HG03103 (cell line): ENCODE results near the gene CACYBP.
A peak's percentile ranks its signal among the peaks of the same experiment; 100 is the strongest.
"Not testable (repeated sequence)": the region's sequence is repeated elsewhere in the genome, so short reads cannot be mapped to it uniquely, and the experiment has no call there.

Experiments
- ATAC-seq: cut with Tn5 transposase; IDR thresholded peaks from one replicate; pipeline ENCODE4 v1.9.1; 2021; ENCODE audit warnings: low read depth; ENCODE audit not compliant: unreplicated experiment

The CACYBP gene

GRCh38 chr1:175005085-175005783 is 5.5 kb downstream of the CACYBP start:
- ATAC-seq = no peak

DNA sequence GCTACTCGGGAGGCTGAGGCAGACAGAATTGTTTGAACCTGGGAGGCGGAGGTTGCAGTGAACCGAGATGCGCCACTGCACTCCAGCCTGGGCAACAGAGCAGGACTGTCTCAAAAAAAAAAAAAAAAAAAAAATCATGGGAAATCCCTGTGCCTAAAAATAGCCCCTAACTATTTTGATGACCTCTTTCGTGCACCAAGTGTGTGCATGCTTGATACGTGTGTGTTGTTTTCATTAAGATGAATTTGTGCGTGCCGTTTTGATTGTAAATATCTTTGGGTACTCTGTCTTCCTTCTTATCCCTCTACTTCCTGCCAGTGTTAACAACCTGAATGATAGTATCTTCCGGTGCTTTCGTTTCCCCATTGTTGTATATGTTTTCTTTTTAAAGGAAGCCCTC is 9.8 kb downstream of the CACYBP start:
- no peak for ATAC-seq

- no peak for ATAC-seq
Observed at GRCh38 chr1:175013445-175013844, 13.7 kb downstream of the CACYBP start.

- no peak for ATAC-seq
Observed at GRCh38 chr1:175015243-175015642, 15.5 kb downstream of the CACYBP start.

GRCh38 chr1:175019524-175019923 is 19.8 kb downstream of the CACYBP start:
- ATAC-seq = no peak

DNA sequence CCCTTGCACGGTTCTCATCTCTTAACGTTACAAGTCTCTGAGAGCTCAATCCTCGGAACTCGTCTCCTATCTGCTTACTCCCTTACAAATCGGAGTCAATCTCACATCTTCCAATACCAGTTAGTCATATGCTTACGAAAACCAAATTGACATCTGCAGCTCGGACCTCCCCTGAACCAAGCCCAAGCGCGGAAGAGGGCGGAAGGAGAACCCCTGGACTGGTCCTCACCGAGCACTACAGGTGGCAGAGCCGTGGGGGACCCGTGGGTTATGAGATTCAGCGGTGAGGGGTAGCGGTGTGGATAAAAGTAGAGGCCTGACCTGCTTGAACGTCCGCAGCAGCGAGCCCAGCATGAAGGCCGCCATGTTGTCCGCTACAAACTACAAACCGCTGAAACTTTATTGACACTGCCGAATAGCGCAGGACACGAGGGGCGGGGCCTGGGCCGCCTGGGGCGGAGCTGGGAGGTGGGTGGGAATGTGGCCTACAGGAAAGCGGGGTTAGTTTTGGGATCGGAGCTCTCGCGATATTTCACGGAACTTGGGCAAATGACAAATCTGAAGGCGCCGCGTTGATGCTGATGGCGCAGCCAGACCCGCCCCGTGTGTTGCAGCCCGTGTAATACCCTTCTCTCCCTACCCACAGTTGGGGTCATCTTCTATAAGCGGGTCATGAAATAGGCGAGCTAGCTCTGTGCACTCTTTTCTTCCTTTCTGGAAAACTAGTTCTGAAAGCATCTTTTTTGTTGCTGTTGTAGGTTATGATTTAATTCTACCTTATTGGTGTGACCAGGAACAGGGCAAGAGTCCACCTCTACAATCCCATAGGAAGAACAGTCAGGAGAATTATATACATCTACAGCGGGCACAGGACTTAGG is 23.5 kb downstream of the CACYBP start, which contains the start of gene MRPS14:
MRPS14 (minus strand) TSS at position 383 of the 879 bp plus-strand sequence; CDS start at position 366, 17 bp downstream.
- peak; percentile 94 for ATAC-seq

DNA sequence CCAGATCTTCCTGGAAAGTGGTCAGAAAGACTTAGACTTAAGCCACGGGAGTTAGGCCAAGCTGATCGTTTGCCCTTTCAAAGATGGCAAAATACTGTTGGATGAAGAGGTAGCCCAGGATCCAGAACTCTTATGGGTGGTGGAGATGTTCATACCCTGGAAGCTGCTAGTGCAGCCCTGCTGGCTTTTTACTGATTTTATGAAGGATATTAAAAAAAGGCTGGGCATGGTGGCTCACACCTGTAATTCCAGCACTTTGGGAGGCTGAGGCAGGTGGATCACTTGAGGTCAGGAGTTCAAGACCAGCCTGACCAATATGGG is 24.1 kb downstream of the CACYBP start:
- ATAC-seq = not testable (repeated sequence)

DNA sequence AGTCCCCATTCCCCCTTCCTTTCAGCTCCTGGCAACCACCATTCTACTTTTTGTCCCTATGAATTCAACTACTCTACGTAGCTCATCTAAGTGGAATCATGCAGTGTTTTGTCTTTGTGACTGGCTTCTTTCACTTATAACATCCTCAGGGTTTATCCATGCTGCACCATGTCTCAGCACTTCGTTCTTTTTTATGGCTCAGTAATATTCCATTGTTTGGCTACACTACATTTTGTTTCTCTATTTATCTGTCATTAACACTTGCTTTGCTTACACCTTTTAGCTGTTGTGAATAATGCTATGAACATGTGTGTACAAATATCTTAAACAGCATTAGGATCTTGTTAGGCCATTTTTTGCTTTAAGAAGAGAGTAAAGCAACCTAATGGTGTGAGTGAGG is 25.0 kb downstream of the CACYBP start:
- ATAC-seq = no peak

GRCh38 chr1:175033953-175034352 is 34.2 kb downstream of the CACYBP start:
- no peak for ATAC-seq

GRCh38 chr1:175034775-175035174 is 35.0 kb downstream of the CACYBP start:
- ATAC-seq = no peak

DNA sequence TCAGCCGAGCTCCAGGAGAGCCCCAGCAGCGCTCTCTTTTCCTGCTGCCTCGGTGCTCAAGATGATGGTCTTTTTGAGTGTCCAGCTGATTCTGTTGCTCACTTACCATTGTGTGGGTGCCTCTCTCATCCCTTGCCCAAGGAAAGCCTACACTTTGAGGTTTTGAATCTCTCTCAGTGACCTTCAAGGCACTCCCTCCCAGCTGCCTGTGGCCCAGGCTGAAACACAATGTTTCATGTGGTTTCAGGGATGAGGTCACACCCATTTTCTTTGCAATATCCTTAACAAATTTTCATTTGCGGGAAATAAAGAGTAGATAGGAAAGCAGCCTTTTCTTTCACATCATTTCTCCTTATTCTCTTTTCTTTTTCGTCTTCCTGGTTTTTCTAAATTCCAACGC is 36.1 kb downstream of the CACYBP start:
- ATAC-seq = no peak

- ATAC-seq = no peak
Observed at GRCh38 chr1:175036476-175036875, 36.7 kb downstream of the CACYBP start.

- no peak for ATAC-seq
Observed at GRCh38 chr1:175037416-175037815, 37.7 kb downstream of the CACYBP start.

GRCh38 chr1:175040324-175040879 is 40.7 kb downstream of the CACYBP start:
- no peak for ATAC-seq

- no peak for ATAC-seq
Observed at GRCh38 chr1:175042650-175043049, 42.9 kb downstream of the CACYBP start.

GRCh38 chr1:175043824-175044223 is 44.1 kb downstream of the CACYBP start:
- no peak for ATAC-seq

- not testable (repeated sequence) for ATAC-seq
Observed at GRCh38 chr1:175044591-175044990, 44.8 kb downstream of the CACYBP start.

DNA sequence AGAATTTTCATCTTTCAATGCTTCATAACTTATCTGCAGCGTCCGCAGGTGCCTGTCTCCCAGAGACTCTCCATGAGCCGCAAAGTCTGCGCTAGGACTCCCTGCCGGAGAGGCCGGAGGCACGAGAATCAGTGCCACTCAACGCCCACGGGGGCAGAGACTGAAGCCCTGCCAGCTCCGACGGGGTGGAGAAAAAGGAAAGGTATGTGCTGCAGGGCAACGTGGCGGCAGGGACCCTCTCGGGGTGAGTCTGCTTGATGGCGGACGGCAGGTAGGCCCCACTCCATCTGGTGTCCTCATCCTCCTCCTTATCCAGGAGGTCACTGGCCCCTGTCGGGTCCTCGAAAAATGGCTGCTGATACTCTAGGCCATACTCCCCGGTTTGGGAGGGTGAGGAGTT is 45.4 kb downstream of the CACYBP start:
- ATAC-seq = no peak

- no peak for ATAC-seq
Observed at GRCh38 chr1:175045519-175045918, 45.8 kb downstream of the CACYBP start.

DNA sequence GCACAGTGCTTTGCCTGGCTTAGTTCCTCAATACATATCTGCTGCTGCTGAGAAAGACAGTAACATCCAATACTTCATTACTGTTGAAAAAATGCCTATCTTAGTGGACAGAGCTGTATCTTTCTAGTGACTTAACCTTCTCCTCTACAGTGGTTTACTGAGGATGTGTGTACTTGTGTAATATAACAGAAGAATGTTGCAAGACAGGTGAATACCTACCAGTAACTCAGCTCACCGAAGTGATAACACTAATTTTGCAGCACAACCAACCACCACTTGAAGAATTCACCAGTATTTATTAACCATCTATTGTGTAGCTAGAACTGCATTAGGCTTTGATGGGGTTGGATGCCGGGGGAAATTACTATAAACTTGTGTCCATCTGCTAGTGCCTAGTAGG is 51.2 kb downstream of the CACYBP start:
- ATAC-seq = no peak

DNA sequence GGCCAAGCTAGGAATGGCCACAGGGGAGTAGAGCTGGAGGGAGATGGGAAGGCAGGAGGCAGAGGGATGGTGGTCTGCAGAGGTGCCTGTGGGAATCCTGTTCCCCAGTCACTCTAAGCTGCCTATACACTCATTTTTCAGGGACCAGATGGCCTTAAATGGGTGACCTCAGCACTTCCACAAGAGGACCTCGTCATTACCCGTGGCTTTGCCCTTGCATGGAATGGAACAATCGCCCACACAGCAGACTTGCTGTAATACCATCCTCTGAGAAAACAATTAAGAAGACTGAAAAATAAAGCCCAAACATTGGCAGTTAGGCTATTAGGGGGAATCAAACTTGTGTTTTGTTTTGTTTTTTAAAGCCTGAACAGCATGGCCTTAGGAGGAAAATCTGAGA is 55.0 kb downstream of the CACYBP start:
- no peak for ATAC-seq
